ENCODE data around the gene SLC27A2.

Gene SLC27A2

GRCh38 chr15:50190723-50191122 is 8.7 kb downstream of the SLC27A2 start:
- no peak for DNase-seq (ENCODE audit: low spot score)

GRCh38 chr15:50192164-50192563 is 10.2 kb downstream of the SLC27A2 start:
- no peak for DNase-seq (ENCODE audit: low spot score)

- no peak for DNase-seq (ENCODE audit: low spot score)
Observed at GRCh38 chr15:50192926-50193620, 11.1 kb downstream of the SLC27A2 start.

- no peak for DNase-seq (ENCODE audit: low spot score)
Observed at GRCh38 chr15:50202003-50202402, 20.0 kb downstream of the SLC27A2 start.

- DNase-seq (ENCODE audit: low spot score): no peak
Observed at GRCh38 chr15:50206020-50206419, 24.0 kb downstream of the SLC27A2 start.

GRCh38 chr15:50209809-50210208 is 27.8 kb downstream of the SLC27A2 start:
- DNase-seq (ENCODE audit: low spot score): no peak

- DNase-seq (ENCODE audit: low spot score): no peak
Observed at GRCh38 chr15:50210462-50211157, 28.6 kb downstream of the SLC27A2 start.

GRCh38 chr15:50218291-50218690 is 36.3 kb downstream of the SLC27A2 start:
- DNase-seq (ENCODE audit: low spot score): no peak

- no peak for DNase-seq (ENCODE audit: low spot score)
Observed at GRCh38 chr15:50218691-50219090, 36.7 kb downstream of the SLC27A2 start.

GRCh38 chr15:50219820-50220219 is 37.8 kb downstream of the SLC27A2 start:
- DNase-seq (ENCODE audit: low spot score): no peak

- DNase-seq (ENCODE audit: low spot score): no peak
Observed at GRCh38 chr15:50222181-50222580, 40.2 kb downstream of the SLC27A2 start.

GRCh38 chr15:50224606-50225005 is 42.6 kb downstream of the SLC27A2 start:
- no peak for DNase-seq (ENCODE audit: low spot score)

- no peak for DNase-seq (ENCODE audit: low spot score)
Observed at GRCh38 chr15:50225057-50225456, 43.1 kb downstream of the SLC27A2 start.

GRCh38 chr15:50225938-50226337 is 43.9 kb downstream of the SLC27A2 start:
- no peak for DNase-seq (ENCODE audit: low spot score)

- DNase-seq (ENCODE audit: low spot score): no peak
Observed at GRCh38 chr15:50227076-50227475, 45.1 kb downstream of the SLC27A2 start.

GRCh38 chr15:50228866-50229265 is 46.9 kb downstream of the SLC27A2 start:
- DNase-seq (ENCODE audit: low spot score): no peak

- no peak for DNase-seq (ENCODE audit: low spot score)
Observed at GRCh38 chr15:50229336-50229735, 47.3 kb downstream of the SLC27A2 start.

- DNase-seq (ENCODE audit: low spot score): no peak
Observed at GRCh38 chr15:50231761-50232160, 49.8 kb downstream of the SLC27A2 start.

- no peak for DNase-seq (ENCODE audit: low spot score)
Observed at GRCh38 chr15:50232791-50233190, 50.8 kb downstream of the SLC27A2 start.

GRCh38 chr15:50233192-50233736 is 51.3 kb downstream of the SLC27A2 start:
- no peak for DNase-seq (ENCODE audit: low spot score)

- no peak for DNase-seq (ENCODE audit: low spot score)
Observed at GRCh38 chr15:50234764-50235163, 52.8 kb downstream of the SLC27A2 start.

- DNase-seq (ENCODE audit: low spot score): no peak
Observed at GRCh38 chr15:50235794-50236193, 53.8 kb downstream of the SLC27A2 start.

- no peak for DNase-seq (ENCODE audit: low spot score)
Observed at GRCh38 chr15:50236433-50236832, 54.4 kb downstream of the SLC27A2 start.

Data from Ammon's horn (tissue), 1 donor.